ENCODE results near the gene SLC1A2. TPM values are rescaled to one million over a fixed set of nuclear protein-coding genes. Genes with fewer than 3 reads are reported as not detected.

Gene SLC1A2
- total and polyA plus RNA-seq, 2 of the 4 experiments (the other 2 are of a cell fraction) = 0.15 to 0.54 TPM

GRCh38 chr11:35206616-35207015 is 212.7 kb downstream of the SLC1A2 start:
- TF ChIP-seq MXI1 (IDR thresholded peaks at IDR 0.05; ENCODE audit: borderline replicate concordance, low read depth, low read length) = no peak
- TF ChIP-seq BHLHE40 (IDR thresholded peaks at IDR 0.05; ENCODE audit: low read depth, low read length) = no peak
- no peak for TF ChIP-seq RFX5 (IDR thresholded peaks at IDR 0.05; ENCODE audit: low read depth, low read length)
- TF ChIP-seq RCOR1 (IDR thresholded peaks at IDR 0.05; ENCODE audit: insufficient replicate concordance, low read length) = no peak
- no peak for TF ChIP-seq RAD21 (IDR thresholded peaks at IDR 0.05; ENCODE audit: low read length)
- TF ChIP-seq MAFK (IDR thresholded peaks at IDR 0.05; ENCODE audit: low read depth, low read length) = no peak
- no peak for TF ChIP-seq CHD1 (IDR thresholded peaks at IDR 0.05; ENCODE audit: low read depth, low read length)
- TF ChIP-seq CEBPB (IDR thresholded peaks at IDR 0.05; ENCODE audit: low read depth, low read length) = no peak
- no peak for TF ChIP-seq SMC3 (IDR thresholded peaks at IDR 0.05; ENCODE audit: low read depth, low read length)
- TF ChIP-seq USF2 (IDR thresholded peaks at IDR 0.05; ENCODE audit: low read depth, low read length) = no peak
- TF ChIP-seq FOS (IDR thresholded peaks at IDR 0.05; ENCODE audit: low read depth, low read length) = no peak
- POLR2A ChIA-PET (ENCODE audit: unreplicated experiment) = no interaction called here
- no peak overlapping the region for H3K18ac ChIP-seq (ENCODE audit: low read depth, low read length)
- no peak overlapping the region for H2BK120ac ChIP-seq (ENCODE audit: low read depth, low read length)
- H4K8ac ChIP-seq (ENCODE audit: low read depth in 2 of 2, low read length in 2 of 2) = no peak overlapping the region; a peak in 1 of 4 replicates
- dilution Hi-C loops (cut with HindIII; ENCODE audit: low sequenced_read_pairs, unreplicated experiment) (no loop called here), intact Hi-C loops (cut with micrococcal nuclease) (no loop called here), in situ Hi-C loops (cut with MboI; ENCODE audit: low sequenced_read_pairs) (no loop called here)
- H2BK5ac ChIP-seq (ENCODE audit: low read depth, low read length, poor library complexity, severe bottlenecking) = peak overlapping the region; percentile 6
- H3K9me3 ChIP-seq (ENCODE audit: control insufficient read depth, insufficient read depth, low read length) = peaks cover 6% of the 10 kb centered on the region; the same call in 1 of the 2 replicates
- no peak overlapping the region for H4K91ac ChIP-seq (ENCODE audit: insufficient read depth, low read depth, low read length)
- no TSS peak for BruUV-seq (replicated peaks)
- peaks cover 48% of the 10 kb centered on the region for H3K36me3 ChIP-seq (ENCODE audit: control insufficient read depth, insufficient read depth, low read length)
- ATAC-seq (ENCODE audit: low read depth) (no peak), DNase-seq (no peak)
- no peak overlapping the region for H3K4ac ChIP-seq (ENCODE audit: low read depth, low read length)
- peaks cover 46 to 73% of the 10 kb centered on the region in 2 experiments for H3K79me1 ChIP-seq (ENCODE audit: low read depth in 1 of 2, low read length in 2 of 2)
- peaks cover 14% of the 10 kb centered on the region for H3K9me1 ChIP-seq (ENCODE audit: insufficient read depth, low read length)
- no peak overlapping the region for H3K56ac ChIP-seq (ENCODE audit: extremely low read depth, insufficient read depth, low read length)
- H3K23ac ChIP-seq (ENCODE audit: low read depth, low read length) = no peak overlapping the region
- no peak overlapping the region for H4K5ac ChIP-seq (ENCODE audit: low read depth, low read length)
- H3K9ac ChIP-seq (ENCODE audit: low read depth, low read length) = no peak overlapping the region
- H3K14ac ChIP-seq (replicated peaks; ENCODE audit: low read depth, low read length) = 0 out of 2 replicates have a peak overlapping the region, but pooled peaks have one; percentile 3
- no peak overlapping the region for H2BK15ac ChIP-seq (ENCODE audit: low read depth, low read length)
- H3K4me3 ChIP-seq (ENCODE audit: insufficient read depth, low read depth, low read length) = no peak overlapping the region
- H2BK20ac ChIP-seq (ENCODE audit: low read depth, low read length) = no peak overlapping the region
- no peaks in the 10 kb centered on the region for H3K27me3 ChIP-seq (ENCODE audit: control insufficient read depth, insufficient read depth, low read length)
- no peak overlapping the region for H3K27ac ChIP-seq (ENCODE audit: insufficient read depth, low read length)
- no CpG with 5 or more reads among the region's 1 CpG for whole genome bisulfite sequencing, 2 experiments (ENCODE audit: extremely low coverage in 2 of 2, insufficient read length in 1 of 2)
- H2AFZ ChIP-seq (replicated peaks; ENCODE audit: low read length, poor library complexity) = no peak overlapping the region
- H2AK9ac ChIP-seq (replicated peaks; ENCODE audit: low read depth, low read length, poor library complexity) = no peak overlapping the region
- CTCF ChIA-PET = no interaction called here
- peaks cover 5% of the 10 kb centered on the region; the same call in 1 of the 2 replicates for H3K4me1 ChIP-seq (ENCODE audit: control insufficient read depth, insufficient read depth, low read length)
- H3K4me2 ChIP-seq (ENCODE audit: low read depth, low read length) = no peak overlapping the region
- H2AK5ac ChIP-seq (ENCODE audit: low read depth, low read length) = no peak overlapping the region
- peaks cover 17% of the 10 kb centered on the region; the same call in 1 of the 2 replicates for H4K20me1 ChIP-seq (ENCODE audit: insufficient read depth, low read length)

Data from IMR-90 (cell line).